Measurements from ENCODE around the gene MTF1. TPM values are rescaled to one million over a fixed set of nuclear protein-coding genes. Genes with fewer than 3 reads are reported as not detected.

Gene MTF1
- total RNA-seq, 6 donors from 2014 or later = 5.2 to 27.4 (median 8.7) TPM

DNA sequence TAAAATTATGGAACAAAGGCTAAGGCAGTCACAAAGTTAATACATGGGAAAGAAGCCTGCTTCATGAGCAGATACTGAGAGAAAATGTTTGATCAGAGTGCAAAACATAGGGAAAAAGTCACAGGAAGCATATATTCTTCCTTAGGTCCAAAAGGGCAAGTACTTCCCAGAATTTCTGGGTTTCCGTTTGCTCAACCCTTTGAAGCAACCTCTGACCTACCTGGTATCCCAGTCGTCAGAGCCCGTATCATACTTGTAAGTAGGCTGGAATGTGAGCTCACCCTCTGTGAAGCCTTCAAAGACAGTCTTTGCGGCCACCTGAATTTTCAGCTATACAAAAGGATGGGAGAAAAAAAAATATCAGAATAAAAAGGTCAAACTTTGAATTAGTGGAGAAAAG, 20.5 kb upstream of the MTF1 start:
- no peak for DNase-seq

GRCh38 chr1:37878071-37878470, 18.7 kb upstream of the MTF1 start:
- H3K4me1 ChIP-seq = no peaks in the 10 kb centered on the region
- 93 to 94% methylated on average over 6 of the region's 6 CpGs for WGBS, 2 donors
- TF ChIP-seq EP300 (IDR thresholded peaks at IDR 0.05) = no peak
- TF ChIP-seq, protein P1, sequence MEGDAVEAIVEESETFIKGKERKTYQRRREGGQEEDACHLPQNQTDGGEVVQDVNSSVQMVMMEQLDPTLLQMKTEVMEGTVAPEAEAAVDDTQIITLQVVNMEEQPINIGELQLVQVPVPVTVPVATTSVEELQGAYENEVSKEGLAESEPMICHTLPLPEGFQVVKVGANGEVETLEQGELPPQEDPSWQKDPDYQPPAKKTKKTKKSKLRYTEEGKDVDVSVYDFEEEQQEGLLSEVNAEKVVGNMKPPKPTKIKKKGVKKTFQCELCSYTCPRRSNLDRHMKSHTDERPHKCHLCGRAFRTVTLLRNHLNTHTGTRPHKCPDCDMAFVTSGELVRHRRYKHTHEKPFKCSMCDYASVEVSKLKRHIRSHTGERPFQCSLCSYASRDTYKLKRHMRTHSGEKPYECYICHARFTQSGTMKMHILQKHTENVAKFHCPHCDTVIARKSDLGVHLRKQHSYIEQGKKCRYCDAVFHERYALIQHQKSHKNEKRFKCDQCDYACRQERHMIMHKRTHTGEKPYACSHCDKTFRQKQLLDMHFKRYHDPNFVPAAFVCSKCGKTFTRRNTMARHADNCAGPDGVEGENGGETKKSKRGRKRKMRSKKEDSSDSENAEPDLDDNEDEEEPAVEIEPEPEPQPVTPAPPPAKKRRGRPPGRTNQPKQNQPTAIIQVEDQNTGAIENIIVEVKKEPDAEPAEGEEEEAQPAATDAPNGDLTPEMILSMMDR (IDR thresholded peaks at IDR 0.05) = no peak
- no peak for TF ChIP-seq POLR2A (IDR thresholded peaks at IDR 0.05)
- TF ChIP-seq POLR2AphosphoS5 (IDR thresholded peaks at IDR 0.05) = no peak
- no peak overlapping the region for H3K4me3 ChIP-seq
- H3K27ac ChIP-seq = no peak overlapping the region
- DNase-seq (no peak), ATAC-seq (ENCODE audit: low FRiP score in 2 of 2) (no peak)
- H3K36me3 ChIP-seq = peaks cover 64 to 99% (median 88%) of the 10 kb centered on the region in 4 donors
- H3K9me3 ChIP-seq = no peaks in the 10 kb centered on the region
- no peaks in the 10 kb centered on the region for H3K27me3 ChIP-seq

More for the DNA sequence above, 20.5 kb upstream of the MTF1 start:
- Histone ChIP-seq H3K4me1 (no peaks in the 10 kb centered on the region), H3K4me3 (no peak overlapping the region), H3K27ac (no peak overlapping the region), H3K9me3 (no peaks in the 10 kb centered on the region), H3K27me3 (no peaks in the 10 kb centered on the region), H3K36me3 (peaks cover 57 to 99% (median 84%) of the 10 kb centered on the region in 4 donors)
- WGBS, 2 donors = 93 to 98% methylated on average over 4 of the region's 4 CpGs
- TF ChIP-seq, protein P1 (IDR thresholded peaks at IDR 0.05) = no peak
- TF ChIP-seq EP300 (IDR thresholded peaks at IDR 0.05) (no peak), POLR2AphosphoS5 (IDR thresholded peaks at IDR 0.05) (no peak), POLR2A (IDR thresholded peaks at IDR 0.05) (no peak)
- ATAC-seq (ENCODE audit: low FRiP score in 2 of 2) = no peak

GRCh38 chr1:37875833-37876232, 16.4 kb upstream of the MTF1 start:
- Histone ChIP-seq H3K9me3 (no peaks in the 10 kb centered on the region), H3K27ac (no peak overlapping the region), H3K36me3 (peaks cover 57 to 96% (median 82%) of the 10 kb centered on the region in 4 donors), H3K27me3 (no peaks in the 10 kb centered on the region), H3K4me1 (no peaks in the 10 kb centered on the region), H3K4me3 (no peak overlapping the region)
- ATAC-seq (ENCODE audit: low FRiP score in 2 of 2) (no peak), DNase-seq (no peak)
- TF ChIP-seq, protein P1 (IDR thresholded peaks at IDR 0.05) = no peak
- TF ChIP-seq POLR2A (IDR thresholded peaks at IDR 0.05) (no peak), EP300 (IDR thresholded peaks at IDR 0.05) (no peak), POLR2AphosphoS5 (IDR thresholded peaks at IDR 0.05) (no peak)
- WGBS, 2 donors = 94 to 96% methylated on average over 1 of the region's 1 CpG

DNA sequence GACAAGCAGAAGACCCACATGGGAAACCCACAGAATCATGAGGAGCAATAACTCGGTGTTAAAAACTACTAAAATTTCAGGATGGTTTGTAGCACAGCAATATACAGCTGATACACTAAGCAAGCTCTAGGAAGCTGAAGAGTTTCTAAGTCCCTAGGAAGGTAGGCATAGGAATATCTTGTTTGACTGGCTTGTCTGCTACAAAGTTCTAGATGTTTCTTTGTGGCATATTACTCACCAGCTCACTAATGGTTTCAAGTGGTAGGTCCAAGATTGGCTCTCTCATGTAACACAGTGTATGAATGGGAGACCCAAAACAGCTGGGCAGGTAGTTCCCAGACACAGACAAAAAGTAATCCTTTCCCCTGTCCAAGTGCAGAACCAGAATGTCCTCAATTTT, 13.3 kb upstream of the MTF1 start:
- 95 to 100% methylated on average over 1 of the region's 1 CpG for WGBS, 2 donors

More for the DNA sequence above, 13.3 kb upstream of the MTF1 start:
- Histone ChIP-seq H3K9me3 (no peaks in the 10 kb centered on the region), H3K4me3 (no peak overlapping the region), H3K4me1 (no peaks in the 10 kb centered on the region), H3K27me3 (no peaks in the 10 kb centered on the region), H3K36me3 (peaks cover 47 to 96% (median 79%) of the 10 kb centered on the region in 4 donors), H3K27ac (no peak overlapping the region)
- ATAC-seq (ENCODE audit: low FRiP score in 2 of 2) (no peak), DNase-seq (no peak)
- TF ChIP-seq POLR2AphosphoS5 (IDR thresholded peaks at IDR 0.05) (no peak), POLR2A (IDR thresholded peaks at IDR 0.05) (no peak), EP300 (IDR thresholded peaks at IDR 0.05) (no peak)
- TF ChIP-seq, protein P1 (IDR thresholded peaks at IDR 0.05) = no peak
